HEK293T (cell line): ENCODE measurements around the gene SLC6A12.

ENCODE experiments used
- BHLHE40 ChIP-seq: fragments of 450-650 bp; IDR thresholded peaks from 2 replicates; pipeline ENCODE4 v1.6.1; 2016; ENCODE audit warnings: mild to moderate bottlenecking, moderate library complexity, borderline replicate concordance
- NFRKB ChIP-seq: fragments of 450-650 bp; IDR thresholded peaks from 2 replicates; pipeline ENCODE4 v1.6.1; 2016; ENCODE audit warnings: mild to moderate bottlenecking, moderate library complexity
- TARDBP ChIP-seq: fragments of 450-650 bp; IDR thresholded peaks from 2 replicates; pipeline ENCODE4 v1.6.1; 2016
- TF ChIP-seq, protein P1 (sequence below): fragments of 450-650 bp; IDR thresholded peaks from 2 replicates; pipeline ENCODE4 v1.6.1; 2016

- TF ChIP-seq BHLHE40, result no peak
- TF ChIP-seq NFRKB, result no peak
- TF ChIP-seq TARDBP, result no peak
- TF ChIP-seq, protein P1, sequence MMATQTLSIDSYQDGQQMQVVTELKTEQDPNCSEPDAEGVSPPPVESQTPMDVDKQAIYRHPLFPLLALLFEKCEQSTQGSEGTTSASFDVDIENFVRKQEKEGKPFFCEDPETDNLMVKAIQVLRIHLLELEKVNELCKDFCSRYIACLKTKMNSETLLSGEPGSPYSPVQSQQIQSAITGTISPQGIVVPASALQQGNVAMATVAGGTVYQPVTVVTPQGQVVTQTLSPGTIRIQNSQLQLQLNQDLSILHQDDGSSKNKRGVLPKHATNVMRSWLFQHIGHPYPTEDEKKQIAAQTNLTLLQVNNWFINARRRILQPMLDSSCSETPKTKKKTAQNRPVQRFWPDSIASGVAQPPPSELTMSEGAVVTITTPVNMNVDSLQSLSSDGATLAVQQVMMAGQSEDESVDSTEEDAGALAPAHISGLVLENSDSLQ, result no peak
Measured at GRCh38 chr12:212415-212714, 1.6 kb downstream of the SLC6A12 start.
